Measurements from ENCODE around the gene SLC12A8.

The SLC12A8 gene

GRCh38 chr3:125212509-125213363 lies at the start of gene SLC12A8:
Gene SLC12A8, minus strand, starts transcription at chr3:125212748. Its CDS starts 1,399 bp downstream, at chr3:125211349.
- no peak for DNase-seq

DNA sequence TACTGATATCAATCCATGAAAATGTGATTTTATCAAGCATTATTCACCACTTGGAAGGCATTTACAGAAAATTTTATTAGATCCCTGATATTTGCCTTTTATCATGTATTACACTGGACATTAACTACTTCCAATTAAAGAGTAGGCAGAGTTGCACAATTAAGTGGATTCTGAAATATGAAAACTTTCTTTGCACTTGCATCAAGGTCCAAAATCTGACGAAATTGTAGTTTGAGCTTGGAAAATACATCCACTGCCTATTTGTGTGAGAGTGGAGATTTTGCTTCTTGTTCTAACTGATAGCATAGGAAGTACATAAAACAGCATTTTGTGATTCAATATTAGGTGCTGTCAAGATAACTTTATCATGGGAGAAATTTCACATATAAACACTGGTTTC lies 49.6 kb upstream of the SLC12A8 start:
- no peak for DNase-seq

- no peak for DNase-seq
Observed at GRCh38 chr3:125261031-125261430, 48.5 kb upstream of the SLC12A8 start.

- no peak for DNase-seq
Observed at GRCh38 chr3:125260158-125260557, 47.6 kb upstream of the SLC12A8 start.

- DNase-seq = no peak
Observed at GRCh38 chr3:125257536-125257935, 45.0 kb upstream of the SLC12A8 start.

DNA sequence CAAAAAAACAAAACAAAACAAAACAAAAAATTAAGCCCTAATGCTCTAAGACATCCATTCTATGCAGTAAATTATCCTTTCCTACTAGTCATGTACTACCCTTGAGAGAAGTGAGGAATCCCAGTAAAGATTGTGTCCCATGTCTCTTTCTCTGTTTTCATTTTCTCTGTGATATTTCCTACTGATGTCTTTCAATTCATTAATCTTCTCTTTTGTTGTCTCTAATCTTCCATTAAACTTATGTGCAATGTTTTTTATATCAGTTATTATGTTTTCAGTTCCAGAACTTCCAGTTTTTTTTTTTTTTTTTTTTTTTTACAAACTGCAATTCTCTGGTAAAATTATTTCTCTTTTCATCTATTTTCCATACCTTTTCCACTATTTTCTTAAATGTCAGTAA lies 44.1 kb upstream of the SLC12A8 start:
- no peak for DNase-seq

DNA sequence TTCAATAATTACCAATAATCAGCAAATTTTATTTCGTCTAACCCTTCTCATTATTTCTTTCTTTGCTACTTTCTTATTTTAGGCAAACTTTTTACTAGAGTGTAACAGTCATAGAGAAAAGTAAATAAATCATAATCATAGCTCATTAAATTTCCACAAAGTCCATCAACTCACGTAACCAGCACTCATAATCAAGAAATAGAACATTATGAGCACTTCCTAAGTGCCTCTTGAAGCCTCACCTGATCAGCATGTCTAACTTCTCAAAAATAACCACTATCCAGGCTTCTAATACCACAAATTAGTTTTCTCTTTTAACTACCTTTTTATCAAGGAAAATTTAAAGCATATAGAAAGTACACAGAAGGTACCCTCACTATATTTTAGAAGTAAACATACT lies 38.4 kb upstream of the SLC12A8 start:
- no peak for DNase-seq

- no peak for DNase-seq
Observed at GRCh38 chr3:125246237-125246636, 33.7 kb upstream of the SLC12A8 start.

DNA sequence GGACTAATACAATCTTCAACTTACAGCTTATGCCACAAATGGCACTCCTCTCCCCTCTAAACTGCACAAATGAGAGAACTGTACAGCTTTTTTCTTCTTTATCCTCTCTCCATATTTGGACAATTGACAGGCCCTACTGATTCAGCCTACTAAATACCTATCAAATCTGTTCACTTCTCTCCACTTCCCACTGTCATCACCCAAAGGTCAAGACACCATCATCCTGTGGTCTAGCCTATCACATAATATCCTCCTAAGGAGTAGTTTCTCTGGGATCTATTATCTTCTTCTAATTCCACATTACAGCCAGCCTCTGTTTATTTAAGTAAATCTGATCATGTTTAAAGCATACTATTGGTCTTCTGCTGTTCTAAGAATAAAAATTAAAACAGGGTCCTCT lies 33.0 kb upstream of the SLC12A8 start:
- DNase-seq = no peak

GRCh38 chr3:125240496-125240895 lies 27.9 kb upstream of the SLC12A8 start:
- DNase-seq = no peak

DNA sequence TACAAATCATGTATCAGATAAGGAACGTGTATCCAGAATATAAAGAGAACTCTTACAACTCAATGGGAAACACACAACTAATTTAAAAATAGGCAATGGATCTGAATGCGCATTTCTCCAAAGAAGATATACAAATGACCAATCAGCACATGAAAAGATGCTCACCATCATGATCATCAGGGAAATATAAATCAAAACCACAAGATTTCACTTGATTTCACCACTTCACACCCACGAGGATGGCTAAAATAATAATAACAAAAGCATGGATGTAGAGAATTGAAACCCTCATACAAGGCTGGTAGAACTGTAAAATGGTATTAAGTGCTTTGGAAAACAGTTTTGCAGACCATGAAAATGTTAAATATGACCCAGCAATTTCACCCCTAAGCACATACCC lies 26.7 kb upstream of the SLC12A8 start:
- no peak for DNase-seq

- no peak for DNase-seq
Observed at GRCh38 chr3:125238759-125239158, 26.2 kb upstream of the SLC12A8 start.

DNA sequence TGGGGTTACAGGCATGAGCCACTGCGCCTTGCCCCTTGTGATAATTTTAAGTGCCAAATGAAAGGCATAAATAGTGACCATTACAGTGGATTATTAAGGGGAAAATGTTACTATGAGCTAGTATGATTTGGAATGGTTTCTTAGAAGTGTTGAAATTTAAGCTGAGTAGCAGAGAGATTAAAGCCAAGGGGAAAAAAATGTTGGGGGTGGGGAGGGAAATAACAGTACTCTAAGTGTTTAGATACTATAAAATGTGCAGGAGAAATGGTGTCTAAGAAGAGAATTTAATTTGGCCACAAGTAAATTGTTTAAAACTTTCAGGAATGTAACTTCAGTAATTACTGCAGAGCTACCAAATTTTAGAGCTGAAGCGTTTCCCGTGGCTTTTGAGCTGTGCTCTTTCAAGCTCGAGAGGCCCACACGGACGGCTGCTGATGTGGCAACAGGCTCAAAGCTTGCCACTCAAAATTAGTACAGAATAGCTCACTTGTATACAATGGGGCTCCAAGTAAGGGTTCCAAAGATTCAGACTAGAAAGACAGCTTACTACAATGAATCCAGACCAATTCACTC lies 23.9 kb upstream of the SLC12A8 start:
- DNase-seq = no peak

DNA sequence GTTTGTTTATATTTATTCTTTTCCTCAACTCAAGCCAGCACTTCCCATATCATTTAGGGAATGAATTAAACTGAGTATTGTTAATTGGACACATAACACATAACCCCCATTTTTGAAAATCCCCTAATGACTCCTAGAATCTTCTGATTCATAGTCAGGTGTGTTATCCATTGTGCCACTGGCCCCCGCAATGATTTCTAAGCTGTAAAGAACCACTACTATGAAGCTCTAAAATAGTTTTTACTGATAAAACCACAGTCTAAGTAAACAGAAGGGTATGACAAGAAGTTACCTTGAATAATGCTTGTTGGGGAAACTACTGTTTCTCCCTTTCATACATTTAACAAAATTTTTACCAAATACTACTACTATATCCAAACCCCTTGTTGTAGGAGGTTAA lies 22.3 kb upstream of the SLC12A8 start:
- DNase-seq = no peak

DNA sequence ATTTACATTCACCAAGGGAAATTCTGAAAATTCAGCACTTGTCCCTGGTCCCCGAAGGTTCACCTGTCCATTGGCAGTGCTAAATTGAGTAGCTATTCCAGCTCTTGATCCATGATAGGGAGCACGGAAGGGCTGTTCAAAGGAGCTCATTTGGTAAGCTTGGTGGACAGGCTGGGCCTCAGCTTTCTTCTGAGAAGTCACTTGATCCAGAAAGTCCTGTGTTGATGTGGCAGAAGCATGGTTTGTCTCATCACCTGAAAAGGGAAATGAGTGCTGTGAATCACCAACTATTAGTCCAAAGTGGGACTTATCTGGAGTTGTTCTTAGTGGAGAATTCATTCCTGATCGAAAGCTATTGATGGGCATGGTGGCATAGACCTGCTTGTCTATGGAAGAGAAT lies 19.9 kb upstream of the SLC12A8 start:
- DNase-seq = no peak

- DNase-seq = no peak
Observed at GRCh38 chr3:125231895-125232294, 19.3 kb upstream of the SLC12A8 start.

DNA sequence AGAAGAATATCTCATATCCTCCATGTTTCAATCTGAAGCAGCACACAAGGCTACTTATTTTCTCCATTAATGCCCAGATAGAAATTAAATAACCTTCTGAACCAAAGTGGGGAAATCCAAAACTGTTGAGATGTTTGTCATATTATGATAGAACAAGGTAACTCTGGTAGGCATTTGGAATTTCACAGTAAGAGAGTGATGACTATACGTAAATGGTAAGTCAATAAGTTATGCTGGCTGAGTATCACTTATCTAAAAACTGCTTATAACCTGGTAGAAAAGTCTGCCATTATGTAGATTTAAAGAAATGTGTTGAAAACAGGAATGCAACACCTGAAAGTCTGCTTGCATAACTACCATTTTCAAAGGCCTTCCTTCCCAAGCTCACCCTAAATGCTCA lies 17.2 kb upstream of the SLC12A8 start:
- no peak for DNase-seq

DNA sequence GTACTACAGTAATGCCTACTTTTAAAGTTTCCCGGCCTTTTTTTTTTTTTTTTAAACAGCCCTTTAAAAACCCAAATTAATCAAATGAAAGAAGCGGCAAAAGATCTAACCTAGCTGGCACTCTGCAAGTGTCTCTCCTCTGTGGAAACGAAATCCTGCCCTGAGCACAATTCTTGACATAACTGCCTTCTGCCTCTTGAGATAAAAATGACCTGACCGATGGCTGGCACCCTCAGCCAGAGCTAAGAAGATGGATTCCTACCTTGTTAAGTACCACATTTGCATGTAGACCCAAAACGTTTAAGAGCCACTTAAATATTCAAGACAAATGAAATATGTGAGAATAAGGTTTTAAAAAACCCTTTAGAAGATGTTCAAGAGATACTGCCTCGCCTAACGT lies 16.6 kb upstream of the SLC12A8 start:
- DNase-seq = no peak

DNA sequence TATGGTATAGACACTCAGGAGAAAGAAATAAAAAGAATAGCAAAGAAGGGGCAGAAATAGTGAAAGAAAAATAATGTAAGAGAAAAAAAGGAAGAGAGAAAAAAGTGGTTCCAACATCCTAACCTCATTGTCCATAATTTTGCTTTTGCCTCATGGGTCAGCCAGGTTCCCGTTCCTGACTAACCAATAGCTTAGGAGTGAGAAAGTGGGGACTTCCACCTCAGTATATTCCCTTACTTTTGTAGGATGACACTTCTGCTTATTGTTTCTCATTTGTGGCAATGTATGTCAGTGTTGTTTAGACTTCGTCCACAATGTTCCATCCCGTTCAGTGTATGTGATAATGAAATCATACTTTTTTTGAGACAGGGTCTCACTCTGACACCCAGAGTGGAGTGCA lies 9.3 kb upstream of the SLC12A8 start:
- no peak for DNase-seq

DNA sequence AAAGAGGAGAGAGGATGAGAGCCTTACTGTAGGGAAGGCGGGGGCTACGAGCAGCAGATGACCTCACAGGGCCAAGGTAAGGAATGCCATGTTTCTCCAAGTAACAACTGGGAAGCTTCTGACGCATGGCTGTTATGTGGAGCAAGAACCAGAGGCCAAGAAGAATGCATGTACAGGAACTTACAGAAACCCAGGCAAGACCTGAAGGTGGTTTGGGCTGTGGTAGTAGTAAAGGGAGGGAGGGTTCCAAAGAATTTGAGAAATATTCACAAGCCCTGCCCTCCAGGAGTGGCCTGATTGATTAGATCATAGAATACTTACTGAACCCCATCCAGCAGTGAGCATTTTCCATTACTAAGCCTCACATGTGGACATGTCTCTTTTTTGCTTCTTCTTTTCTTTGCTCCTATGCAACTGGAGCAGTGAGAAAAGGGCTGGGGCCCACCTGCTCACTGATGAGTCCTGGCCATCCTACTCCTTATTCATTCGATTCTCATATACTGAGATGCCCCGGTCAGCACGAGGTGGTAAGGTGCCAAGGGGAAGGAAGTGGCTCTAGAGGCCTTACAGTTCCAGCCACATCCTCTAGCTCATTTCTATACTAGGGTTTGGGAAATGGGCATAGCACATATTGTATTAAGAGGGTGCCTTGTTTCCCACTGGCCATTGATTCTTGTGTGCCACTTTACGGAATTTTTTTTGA lies 8.3 kb upstream of the SLC12A8 start:
- no peak for DNase-seq

DNA sequence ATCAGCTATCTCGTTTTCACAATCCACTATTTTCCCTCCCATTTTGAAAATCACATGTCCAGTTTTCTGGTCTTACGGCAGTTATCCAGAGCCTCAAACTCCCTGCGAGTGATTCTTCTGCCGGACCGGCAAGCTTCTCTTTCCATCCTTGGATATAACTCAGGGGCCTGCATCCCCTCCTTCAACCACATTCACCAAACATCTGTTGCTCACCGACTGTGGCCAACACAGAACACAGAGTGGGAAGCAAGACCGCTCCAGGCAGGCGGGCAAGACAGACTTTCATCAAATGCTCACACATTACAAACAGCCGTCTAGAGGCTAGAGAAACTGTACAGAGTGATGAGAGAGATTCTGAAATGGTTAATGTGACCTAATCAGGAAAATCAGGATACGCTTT lies 7.6 kb upstream of the SLC12A8 start:
- DNase-seq = no peak

- DNase-seq = no peak
Observed at GRCh38 chr3:125219261-125219701, 6.7 kb upstream of the SLC12A8 start.

- DNase-seq = no peak
Observed at GRCh38 chr3:125214738-125215137, 2.2 kb upstream of the SLC12A8 start.

DNA sequence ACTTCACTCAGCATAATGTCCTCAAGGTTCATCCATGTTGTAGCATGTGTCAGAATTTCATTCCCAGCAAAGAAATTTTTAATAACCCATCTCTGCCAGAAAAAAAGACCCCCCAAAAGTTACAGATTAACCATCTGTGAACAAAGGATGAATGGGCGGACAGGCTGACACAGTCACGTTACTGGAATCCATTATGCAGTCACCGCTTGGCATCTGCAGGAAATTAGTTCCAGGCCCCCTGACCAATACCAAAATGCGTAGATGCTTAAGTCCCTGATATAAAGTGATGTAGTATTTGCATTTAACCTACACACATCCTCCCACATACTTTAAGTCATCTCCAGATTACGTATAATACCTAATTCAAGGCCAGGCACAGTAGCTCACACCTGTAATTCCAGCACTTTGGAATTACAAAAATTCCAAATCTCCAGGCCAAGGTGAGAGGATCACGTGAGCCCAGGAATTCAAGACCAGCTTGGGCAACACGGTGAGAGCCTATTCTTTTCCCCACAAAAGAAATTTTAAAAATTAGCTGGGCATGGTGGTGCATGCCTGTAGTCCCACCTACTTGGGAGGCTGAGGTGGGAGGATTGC lies 1.5 kb upstream of the SLC12A8 start:
- DNase-seq = no peak

Data from stimulated activated CD8-positive, alpha-beta memory T cell treated with anti-CD3 and anti-CD28 coated beads, Interleukin-4, amount 100 ng/mL, for 48 hours (primary cell).